CD4-positive, alpha-beta T cell (primary cell): ENCODE results near the gene SLC12A7. TPM values are rescaled to one million over a fixed set of nuclear protein-coding genes. Genes with fewer than 3 reads are reported as not detected.
"Not testable (repeated sequence)": the region's sequence is repeated elsewhere in the genome, so short reads cannot be mapped to it uniquely, and the experiment has no call there.

Experiments used
- ATAC-seq: fragments of 200-7000 bp; cut with Tn5 transposase; one replicate; pipeline ENCODE4 v1.10.0; 2022; ENCODE audit warnings: mild to moderate bottlenecking; ENCODE audit not compliant: poor library complexity
- CTCF ChIA-PET: fragments of 350-600 bp; sonication (Branson Sonifier 250); formaldehyde crosslinking; loops from one replicate; lab custom pipeline; 2021; ENCODE audit warnings: antibody characterized with exemption, inconsistent platforms; lab: Charles Lee
- POLR2A ChIA-PET: fragments of 350-600 bp; sonication (Branson Sonifier 250); formaldehyde crosslinking; loops from one replicate; lab custom pipeline; 2021; ENCODE audit warnings: antibody characterized with exemption, inconsistent platforms; lab: Charles Lee
- DNase-seq, 14 experiments: peaks; one replicate each; pipeline ENCODE4 v3.0.0-alpha.2; 2013 to 2020; ENCODE audit warnings: mixed read lengths in 2 of 14
- H3K27ac ChIP-seq, 2 donors: one replicate each; pipeline versions ENCODE4 v1.5.1 to v1.7.0; 2013; ENCODE audit warnings: low read length in 2 of 2, low read depth in 1 of 2, mild to moderate bottlenecking in 1 of 2
- H3K27me3 ChIP-seq, 2 experiments: 1 replicate in 1 of 2; 2 replicates in 1 of 2; pipeline versions ENCODE4 v1.6.1 to v1.7.0; 2013; ENCODE audit warnings: low read length in 2 of 2, control low read depth in 1 of 2, mild to moderate bottlenecking in 1 of 2, moderate library complexity in 1 of 2; ENCODE audit not compliant: insufficient read depth in 2 of 2, control insufficient read depth in 1 of 2
- H3K36me3 ChIP-seq: one replicate; pipeline ENCODE4 v1.6.1; 2013; ENCODE audit warnings: low read length, control low read depth; ENCODE audit not compliant: insufficient read depth
- H3K4me1 ChIP-seq: one replicate; pipeline ENCODE4 v1.6.1; 2013; ENCODE audit warnings: low read length, control low read depth; ENCODE audit not compliant: insufficient read depth
- H3K4me3 ChIP-seq: one replicate; pipeline ENCODE4 v1.5.1; 2013; ENCODE audit warnings: mild to moderate bottlenecking, low read length, moderate library complexity
- H3K9me3 ChIP-seq, 2 experiments: 1 replicate in 1 of 2; 2 replicates in 1 of 2; pipeline versions ENCODE4 v1.6.1 to v1.7.0; 2013; ENCODE audit warnings: low read length in 2 of 2, mild to moderate bottlenecking in 2 of 2, control low read depth in 1 of 2, moderate library complexity in 1 of 2; ENCODE audit not compliant: control insufficient read depth in 1 of 2, insufficient read depth in 1 of 2
- H3K27ac Mint-ChIP-seq: one replicate; pipeline ENCODE4 v1.8.0; 2020; ENCODE audit warnings: mixed read lengths
- H3K27me3 Mint-ChIP-seq: one replicate; pipeline ENCODE4 v1.8.0; 2021; ENCODE audit warnings: mixed read lengths
- H3K36me3 Mint-ChIP-seq: one replicate; pipeline ENCODE4 v1.8.0; 2021; ENCODE audit warnings: low read depth, mixed read lengths
- H3K4me1 Mint-ChIP-seq: one replicate; pipeline ENCODE4 v1.8.0; 2021; ENCODE audit warnings: low read depth, mixed read lengths
- H3K4me3 Mint-ChIP-seq: one replicate; pipeline ENCODE4 v1.8.0; 2020; ENCODE audit warnings: mild to moderate bottlenecking, mixed read lengths
- H3K9me3 Mint-ChIP-seq: one replicate; pipeline ENCODE4 v1.8.0; 2020; ENCODE audit warnings: mixed read lengths
- intact Hi-C, 2 experiments: fragments of 100-400 bp; cut with DNase I in 1 of 2; cut with micrococcal nuclease in 1 of 2; formaldehyde crosslinking; loops; one replicate each; pipeline versions ENCODE4 v1.15.1 to v1.9.0; 2023 to 2025; cut with DNase I, micrococcal nuclease
- total RNA-seq, 174 experiments: library from RNA in 2 of 174; stranded (reverse) in 2 of 174; gene quantifications; one replicate each; pipeline ENCODE4 v1.2.3 and lab custom pipeline; 2021 to 2026
- TF ChIP-seq, protein P1 (sequence below): fragments of 200-600 bp; IDR thresholded peaks from one replicate; pipeline ENCODE4 v1.8.0; 2022; ENCODE audit warnings: antibody characterized with exemption, mild to moderate bottlenecking

The SLC12A7 gene
- total RNA-seq, 2 experiments from 2014 or later, result 47.9 to 51.7 TPM

DNA sequence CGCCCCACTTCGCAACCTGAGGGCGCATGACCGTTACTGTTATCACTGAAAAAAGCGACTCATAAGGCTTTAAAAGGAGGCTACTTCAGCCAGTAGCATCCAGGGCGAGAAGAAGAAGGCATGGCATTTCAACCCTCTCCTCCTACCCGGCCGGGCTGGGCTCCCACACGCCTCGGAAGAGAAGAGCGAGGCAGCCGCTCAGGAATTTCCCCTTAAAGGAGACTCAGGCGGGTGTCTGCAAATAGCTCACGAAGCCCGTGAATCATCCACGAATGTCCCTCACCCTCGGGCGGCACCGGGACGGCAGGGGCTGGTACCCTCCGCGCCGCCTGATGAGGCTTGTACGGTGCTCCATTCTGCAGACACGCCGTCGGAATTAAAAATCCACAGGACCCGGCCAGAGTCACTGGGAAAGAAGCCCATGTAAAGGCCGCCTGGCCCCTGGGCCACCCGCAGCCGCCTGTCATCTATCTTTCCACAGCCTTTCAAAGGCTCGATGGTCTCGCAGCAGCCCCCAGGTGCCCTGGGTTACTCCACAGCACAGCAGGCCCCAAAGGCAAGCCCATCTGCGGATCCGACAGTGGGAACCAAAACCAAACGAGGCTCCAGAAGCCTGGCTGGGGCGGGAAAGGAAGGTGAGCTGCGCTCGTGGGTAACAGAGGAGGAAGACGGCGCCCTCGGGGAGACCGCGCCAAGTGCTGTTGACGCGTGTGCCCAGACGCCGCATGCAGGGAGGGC is 11.8 kb downstream of the SLC12A7 start:
- Mint-ChIP-seq H3K36me3 (peaks cover 14% of the 10 kb centered on the region), H3K27ac (peak overlapping the region; percentile 63), H3K4me3 (peak overlapping the region; percentile 68), H3K9me3 (no peaks in the 10 kb centered on the region), H3K27me3 (no peaks in the 10 kb centered on the region), H3K4me1 (peaks cover 63% of the 10 kb centered on the region)
- Histone ChIP-seq H3K4me3 (no peak overlapping the region), H3K9me3 (no peaks in the 10 kb centered on the region), H3K36me3 (peaks cover 32% of the 10 kb centered on the region), H3K27me3 (no peaks in the 10 kb centered on the region), H3K27ac (peak overlapping the region in 1 of 2 donors; percentile 7), H3K4me1 (peaks cover 78% of the 10 kb centered on the region)
- ATAC-seq, result no peak
- DNase-seq, result no peak
- intact Hi-C loops, result loop anchor here in 1 of 2 experiments (5.0 kb wide), 1 partner anchor 422 kb away; the partner anchor contains the start of gene LPCAT1
- ChIA-PET CTCF (no interaction called here), POLR2A (no interaction called here)
- TF ChIP-seq, protein P1, sequence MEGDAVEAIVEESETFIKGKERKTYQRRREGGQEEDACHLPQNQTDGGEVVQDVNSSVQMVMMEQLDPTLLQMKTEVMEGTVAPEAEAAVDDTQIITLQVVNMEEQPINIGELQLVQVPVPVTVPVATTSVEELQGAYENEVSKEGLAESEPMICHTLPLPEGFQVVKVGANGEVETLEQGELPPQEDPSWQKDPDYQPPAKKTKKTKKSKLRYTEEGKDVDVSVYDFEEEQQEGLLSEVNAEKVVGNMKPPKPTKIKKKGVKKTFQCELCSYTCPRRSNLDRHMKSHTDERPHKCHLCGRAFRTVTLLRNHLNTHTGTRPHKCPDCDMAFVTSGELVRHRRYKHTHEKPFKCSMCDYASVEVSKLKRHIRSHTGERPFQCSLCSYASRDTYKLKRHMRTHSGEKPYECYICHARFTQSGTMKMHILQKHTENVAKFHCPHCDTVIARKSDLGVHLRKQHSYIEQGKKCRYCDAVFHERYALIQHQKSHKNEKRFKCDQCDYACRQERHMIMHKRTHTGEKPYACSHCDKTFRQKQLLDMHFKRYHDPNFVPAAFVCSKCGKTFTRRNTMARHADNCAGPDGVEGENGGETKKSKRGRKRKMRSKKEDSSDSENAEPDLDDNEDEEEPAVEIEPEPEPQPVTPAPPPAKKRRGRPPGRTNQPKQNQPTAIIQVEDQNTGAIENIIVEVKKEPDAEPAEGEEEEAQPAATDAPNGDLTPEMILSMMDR, result no peak

DNA sequence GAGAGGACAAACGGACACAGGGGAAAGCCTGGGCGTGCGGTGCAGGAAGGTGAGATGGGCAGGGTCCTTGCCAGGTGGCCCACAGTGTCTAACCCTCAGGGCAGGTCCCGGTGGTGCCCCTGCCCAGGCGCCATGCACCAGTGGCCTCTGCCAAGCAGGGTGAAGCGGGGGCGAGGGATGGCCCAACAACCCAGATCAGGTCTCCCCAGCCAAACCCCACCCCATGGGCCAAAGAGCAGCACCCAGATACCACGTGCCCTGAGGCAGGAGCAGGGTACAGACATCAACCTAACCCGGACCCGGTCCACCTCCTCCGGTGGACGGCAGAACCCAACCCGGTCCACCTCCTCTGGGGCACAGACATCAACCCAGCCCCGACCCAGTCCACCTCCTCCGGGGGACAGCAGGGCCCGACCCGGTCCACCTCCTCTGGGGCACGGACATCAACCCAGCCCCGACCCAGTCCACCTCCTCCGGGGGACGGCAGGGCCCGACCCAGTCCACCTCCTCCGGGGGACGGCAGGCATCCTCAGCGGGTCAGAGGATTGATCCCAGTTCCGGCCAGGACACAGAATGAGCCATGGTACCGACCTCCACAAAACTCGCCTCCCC is 12.8 kb downstream of the SLC12A7 start:
- H3K4me1 Mint-ChIP-seq, result peaks cover 55% of the 10 kb centered on the region
- no peak overlapping the region for H3K27ac ChIP-seq

DNA sequence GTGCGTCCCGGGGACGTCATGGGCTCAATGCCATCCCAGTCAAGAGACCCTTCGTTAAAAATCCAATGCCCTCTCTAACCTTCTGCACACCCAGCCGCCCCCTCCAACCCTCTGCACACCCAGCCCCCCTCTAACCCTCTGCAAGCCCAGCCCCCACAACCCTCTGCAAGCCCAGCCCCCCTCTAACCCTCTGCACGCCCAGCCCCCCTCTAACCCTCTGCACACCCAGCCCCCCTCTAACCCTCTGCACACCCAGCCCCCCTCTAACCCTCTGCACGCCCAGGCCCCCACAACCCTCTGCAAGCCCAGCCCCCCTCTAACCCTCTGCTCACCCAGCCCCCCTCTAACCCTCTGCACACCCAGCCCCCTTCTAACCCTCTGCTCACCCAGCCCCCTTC is 13.9 kb downstream of the SLC12A7 start:
- H3K9me3 Mint-ChIP-seq, H3K4me3 ChIP-seq, H3K9me3 ChIP-seq, intact Hi-C loops, H3K27me3 Mint-ChIP-seq, H3K4me3 Mint-ChIP-seq, DNase-seq, H3K27ac Mint-ChIP-seq, H3K27me3 ChIP-seq, POLR2A ChIA-PET, H3K27ac ChIP-seq, CTCF ChIA-PET, ATAC-seq: not testable (repeated sequence)
- Histone ChIP-seq H3K36me3 (peaks cover 48% of the 10 kb centered on the region), H3K4me1 (peaks cover 57% of the 10 kb centered on the region)
- Mint-ChIP-seq H3K4me1 (peaks cover 45% of the 10 kb centered on the region), H3K36me3 (peaks cover 24% of the 10 kb centered on the region)

More for the DNA sequence above, 12.8 kb downstream of the SLC12A7 start:
- Histone ChIP-seq H3K9me3 (no peaks in the 10 kb centered on the region), H3K27me3 (no peaks in the 10 kb centered on the region), H3K36me3 (peaks cover 38% of the 10 kb centered on the region), H3K4me1 (peaks cover 68% of the 10 kb centered on the region), H3K4me3 (no peak overlapping the region)
- no peaks in the 10 kb centered on the region for H3K9me3 Mint-ChIP-seq
- no peaks in the 10 kb centered on the region for H3K27me3 Mint-ChIP-seq
- H3K4me3 Mint-ChIP-seq, result peak overlapping the region; percentile 38
- ATAC-seq (no peak), DNase-seq (no peak)
- TF ChIP-seq, protein P1, result no peak
- intact Hi-C loops, result no loop called here
- CTCF ChIA-PET, result no interaction called here
- H3K36me3 Mint-ChIP-seq, result peaks cover 21% of the 10 kb centered on the region
- peak overlapping the region; percentile 63 for H3K27ac Mint-ChIP-seq
- POLR2A ChIA-PET, result no interaction called here
